HFFc6 (cell line): ENCODE results near the gene CYP3A7. TPM values are rescaled to one million over a fixed set of nuclear protein-coding genes. Genes with fewer than 3 reads are reported as not detected.
"Not testable (repeated sequence)": the region's sequence is repeated elsewhere in the genome, so short reads cannot be mapped to it uniquely, and the experiment has no call there.

ENCODE experiments used
- DNase-seq: peaks from one replicate; pipeline ENCODE4 v3.0.0-alpha.2; 2018
- H3K27ac Mint-ChIP-seq: 2 replicates; pipeline ENCODE4 v1.8.0; 2020; ENCODE audit warnings: mild to moderate bottlenecking, mixed read lengths
- H3K27me3 Mint-ChIP-seq: 2 replicates; pipeline ENCODE4 v1.8.0; 2021; ENCODE audit warnings: mild to moderate bottlenecking, moderate library complexity, mixed read lengths; ENCODE audit not compliant: insufficient read depth
- H3K36me3 Mint-ChIP-seq: 2 replicates; pipeline ENCODE4 v1.8.0; 2021; ENCODE audit warnings: low read depth, mixed read lengths
- H3K4me1 Mint-ChIP-seq: 2 replicates; pipeline ENCODE4 v1.8.0; 2020; ENCODE audit warnings: low read depth, mixed read lengths
- H3K4me3 Mint-ChIP-seq: 2 replicates; pipeline ENCODE4 v1.8.0; 2020; ENCODE audit warnings: mild to moderate bottlenecking, moderate library complexity, mixed read lengths
- H3K9me3 Mint-ChIP-seq: 2 replicates; pipeline ENCODE4 v1.8.0; 2020; ENCODE audit warnings: mild to moderate bottlenecking, mixed read lengths
- CTCF ChIP-seq: fragments of 200-600 bp; sonication (generic); IDR thresholded peaks from 2 replicates; pipeline ENCODE4 v1.5.0; 2021; ENCODE audit warnings: antibody characterized with exemption, mild to moderate bottlenecking
- total RNA-seq, 6 experiments: library from RNA; stranded (reverse); fragmentation: NEBNext Ultra II Directional; extraction: Animal tissue kit (Norgen Biotek cat#: 25700); gene quantifications; 2 replicates in 1 of 6; 3 replicates in 5 of 6; pipeline ENCODE4 v1.2.3, GENCODE V29; 2021

The CYP3A7 gene
- total RNA-seq, 6 experiments from 2014 or later = 0.09 TPM; not detected in 5

- no peak overlapping the region for H3K27ac Mint-ChIP-seq
- H3K27me3 Mint-ChIP-seq = peaks cover 11% of the 10 kb centered on the region
- peaks cover 8% of the 10 kb centered on the region for H3K4me1 Mint-ChIP-seq
- no peak for TF ChIP-seq CTCF
- H3K36me3 Mint-ChIP-seq = no peaks in the 10 kb centered on the region
- no peaks in the 10 kb centered on the region; the same call in 1 of the 2 replicates for H3K9me3 Mint-ChIP-seq
- DNase-seq = no peak
- H3K4me3 Mint-ChIP-seq = no peak overlapping the region
Measured at GRCh38 chr7:99748846-99749579, 14.0 kb upstream of the CYP3A7 start.

DNA sequence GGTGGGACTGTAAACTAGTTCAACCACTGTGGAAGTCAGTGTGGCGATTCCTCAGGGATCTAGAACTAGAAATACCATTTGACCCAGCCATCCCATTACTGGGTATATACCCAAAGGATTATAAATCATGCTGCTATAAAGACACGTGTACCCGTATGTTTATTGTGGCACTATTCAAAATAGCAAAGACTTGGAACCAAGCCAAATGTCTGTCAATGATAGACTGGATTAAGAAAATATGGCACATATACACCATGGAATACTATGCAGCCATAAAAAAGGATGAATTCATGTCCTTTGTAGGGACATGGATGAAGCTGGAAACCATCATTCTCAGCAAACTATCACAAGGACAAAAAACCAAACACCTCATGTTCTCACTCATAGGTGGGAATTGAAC is 11.9 kb upstream of the CYP3A7 start:
- not testable (repeated sequence) for H3K27ac Mint-ChIP-seq, H3K9me3 Mint-ChIP-seq, H3K27me3 Mint-ChIP-seq, H3K4me1 Mint-ChIP-seq, H3K4me3 Mint-ChIP-seq, DNase-seq, H3K36me3 Mint-ChIP-seq

DNA sequence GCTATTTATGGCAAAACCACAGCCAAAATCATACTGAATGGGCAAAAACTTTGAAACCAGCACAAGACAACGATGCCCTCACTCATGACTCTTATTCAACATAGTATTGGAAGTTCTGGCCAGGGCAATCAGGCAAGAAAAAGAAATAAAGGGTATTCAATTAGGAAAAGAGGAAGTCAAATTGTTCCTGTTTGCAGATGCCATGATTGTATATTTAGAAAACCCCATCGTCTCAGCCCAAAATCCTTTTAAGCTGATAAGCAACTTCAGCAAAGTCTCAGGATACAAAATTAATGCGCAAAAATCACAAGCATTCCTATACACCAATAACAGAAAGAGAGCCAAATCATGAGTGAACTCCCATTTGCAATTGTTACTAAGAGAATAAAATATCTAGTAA is 10.4 kb upstream of the CYP3A7 start:
- not testable (repeated sequence) for H3K27ac Mint-ChIP-seq, H3K9me3 Mint-ChIP-seq, DNase-seq, H3K36me3 Mint-ChIP-seq, H3K27me3 Mint-ChIP-seq, H3K4me3 Mint-ChIP-seq, H3K4me1 Mint-ChIP-seq

- no peak for TF ChIP-seq CTCF
- no peaks in the 10 kb centered on the region for H3K36me3 Mint-ChIP-seq
- no peaks in the 10 kb centered on the region; the same call in 1 of the 2 replicates for H3K9me3 Mint-ChIP-seq
- H3K27me3 Mint-ChIP-seq = peaks cover 9% of the 10 kb centered on the region
- no peak overlapping the region for H3K27ac Mint-ChIP-seq
- H3K4me3 Mint-ChIP-seq = no peak overlapping the region
- no peak for DNase-seq
- H3K4me1 Mint-ChIP-seq = peaks cover 20% of the 10 kb centered on the region
Measured at GRCh38 chr7:99742737-99743394, 7.9 kb upstream of the CYP3A7 start.

DNA sequence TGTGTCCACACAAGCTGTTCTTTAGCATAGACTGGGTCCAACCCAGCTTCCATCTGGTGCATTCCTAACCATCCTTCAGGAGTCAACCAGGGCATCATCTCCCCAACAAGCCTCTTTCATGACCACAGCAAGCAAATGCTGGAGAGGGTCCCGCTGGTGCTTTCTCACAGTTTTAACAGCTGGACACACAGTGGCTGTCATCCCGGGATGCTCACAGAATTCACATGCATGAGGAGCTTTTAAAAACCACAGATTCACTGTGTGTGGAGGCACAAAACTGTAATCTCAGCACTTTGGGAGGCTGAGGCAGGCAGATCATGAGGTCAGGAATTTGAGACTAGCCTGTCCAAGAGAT is 6.4 kb upstream of the CYP3A7 start:
- Mint-ChIP-seq H3K27me3 (peaks cover 5% of the 10 kb centered on the region), H3K27ac (no peak overlapping the region), H3K4me3 (no peak overlapping the region), H3K36me3 (no peaks in the 10 kb centered on the region), H3K4me1 (peaks cover 26% of the 10 kb centered on the region), H3K9me3 (no peaks in the 10 kb centered on the region; the same call in 1 of the 2 replicates)
- no peak for DNase-seq
- TF ChIP-seq CTCF = no peak

DNA sequence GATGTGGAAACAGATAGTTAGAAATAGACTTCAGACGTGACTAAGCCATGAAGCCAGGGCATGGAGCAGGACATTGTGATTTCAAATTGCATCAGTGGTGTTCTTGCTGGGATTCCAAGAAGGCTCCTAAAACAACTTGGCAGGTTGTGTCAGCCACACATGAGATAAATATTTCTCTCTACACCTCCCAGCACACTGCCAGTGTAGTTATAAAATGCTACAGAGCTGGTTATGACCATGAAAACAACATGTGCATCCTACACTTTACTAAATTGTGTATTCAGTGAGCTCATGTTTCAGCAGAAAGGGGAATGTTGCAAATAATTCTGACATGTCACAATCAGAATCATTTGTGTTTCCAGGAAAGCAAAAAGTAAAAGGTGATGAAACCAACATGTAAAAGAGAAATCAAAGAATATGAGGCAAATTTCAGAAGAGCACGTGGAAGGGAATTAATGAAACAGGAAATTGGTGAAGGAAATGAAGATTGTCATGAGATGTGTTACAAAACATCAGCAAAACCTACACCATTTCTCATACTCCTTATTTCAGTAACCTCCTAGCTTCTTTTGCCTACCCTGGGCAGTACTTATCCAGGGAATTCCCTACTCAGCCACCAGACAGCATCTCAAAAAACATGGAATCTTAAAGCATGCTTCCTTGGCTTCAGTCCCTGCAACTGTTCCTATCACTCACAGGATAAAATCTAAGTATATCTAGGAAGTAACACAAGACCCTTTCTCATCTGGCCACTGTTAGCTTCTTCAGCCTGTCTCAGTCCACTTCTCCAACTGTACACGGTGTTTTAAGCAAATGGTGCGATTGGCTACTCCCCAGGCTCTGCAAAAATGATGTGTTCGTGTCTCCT is 5.8 kb upstream of the CYP3A7 start:
- H3K9me3 Mint-ChIP-seq = no peaks in the 10 kb centered on the region; the same call in 1 of the 2 replicates
- peak; percentile 74 for DNase-seq
- H3K4me3 Mint-ChIP-seq = no peak overlapping the region
- H3K36me3 Mint-ChIP-seq = no peaks in the 10 kb centered on the region
- TF ChIP-seq CTCF = no peak
- peaks cover 26% of the 10 kb centered on the region for H3K4me1 Mint-ChIP-seq
- no peak overlapping the region for H3K27ac Mint-ChIP-seq
- peaks cover 5% of the 10 kb centered on the region for H3K27me3 Mint-ChIP-seq
